ENCODE results near the gene PDPK1.

GRCh38 chr16:2535625-2536013 is 2.2 kb upstream of the PDPK1 start:
- TF ChIP-seq CTCF (conservative IDR thresholded peaks at IDR 0.05; ENCODE audit: low read length): no peak
- no peak for TF ChIP-seq EZH2phosphoT487 (IDR thresholded peaks at IDR 0.05; ENCODE audit: borderline replicate concordance)

Data from Loucy (cell line).